B cell (primary cell): ENCODE data around the gene PIGH.

Source experiments
- EZH2 ChIP-seq: IDR thresholded peaks from 2 replicates; pipeline ENCODE4 v1.6.1; 2012; ENCODE audit warnings: borderline replicate concordance, low read depth, mild to moderate bottlenecking, moderate library complexity, low read length; ENCODE audit not compliant: insufficient read depth, poor library complexity, severe bottlenecking
- TF ChIP-seq, protein P1 (sequence below): fragments of 200-600 bp; IDR thresholded peaks from one replicate; pipeline ENCODE4 v1.8.0; 2022; ENCODE audit warnings: antibody characterized with exemption, mild to moderate bottlenecking

DNA sequence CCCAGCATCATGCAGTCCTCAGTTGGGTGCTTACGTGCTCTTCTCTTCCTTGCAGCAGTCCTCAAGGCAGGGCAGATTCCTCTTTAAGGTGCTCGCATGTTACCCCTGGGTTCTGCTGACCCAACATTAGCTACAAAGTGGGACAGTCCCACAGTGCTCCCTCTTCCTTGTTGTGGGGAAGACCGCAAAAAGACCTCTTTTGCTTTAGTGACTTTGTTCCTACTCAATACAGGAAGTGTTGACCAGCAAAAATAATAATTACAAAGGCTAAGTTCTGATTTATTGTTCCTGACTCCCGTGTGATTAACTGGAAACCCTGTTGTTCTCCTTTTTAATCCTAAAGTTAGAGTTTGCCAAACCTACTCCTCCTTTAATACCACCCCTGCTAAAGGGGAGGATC, 13.7 kb downstream of the PIGH start:
- TF ChIP-seq, protein P1, sequence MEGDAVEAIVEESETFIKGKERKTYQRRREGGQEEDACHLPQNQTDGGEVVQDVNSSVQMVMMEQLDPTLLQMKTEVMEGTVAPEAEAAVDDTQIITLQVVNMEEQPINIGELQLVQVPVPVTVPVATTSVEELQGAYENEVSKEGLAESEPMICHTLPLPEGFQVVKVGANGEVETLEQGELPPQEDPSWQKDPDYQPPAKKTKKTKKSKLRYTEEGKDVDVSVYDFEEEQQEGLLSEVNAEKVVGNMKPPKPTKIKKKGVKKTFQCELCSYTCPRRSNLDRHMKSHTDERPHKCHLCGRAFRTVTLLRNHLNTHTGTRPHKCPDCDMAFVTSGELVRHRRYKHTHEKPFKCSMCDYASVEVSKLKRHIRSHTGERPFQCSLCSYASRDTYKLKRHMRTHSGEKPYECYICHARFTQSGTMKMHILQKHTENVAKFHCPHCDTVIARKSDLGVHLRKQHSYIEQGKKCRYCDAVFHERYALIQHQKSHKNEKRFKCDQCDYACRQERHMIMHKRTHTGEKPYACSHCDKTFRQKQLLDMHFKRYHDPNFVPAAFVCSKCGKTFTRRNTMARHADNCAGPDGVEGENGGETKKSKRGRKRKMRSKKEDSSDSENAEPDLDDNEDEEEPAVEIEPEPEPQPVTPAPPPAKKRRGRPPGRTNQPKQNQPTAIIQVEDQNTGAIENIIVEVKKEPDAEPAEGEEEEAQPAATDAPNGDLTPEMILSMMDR: no peak
- no peak for TF ChIP-seq EZH2
